Fibroblast of skin of scalp (primary cell): ENCODE measurements around the gene UNG.

ENCODE experiments used
- DNase-seq: peaks from one replicate; pipeline ENCODE4 v3.0.0-alpha.2; 2013

Gene UNG

GRCh38 chr12:109157986-109158385, 60.6 kb downstream of the UNG start:
- DNase-seq, result no peak

DNA sequence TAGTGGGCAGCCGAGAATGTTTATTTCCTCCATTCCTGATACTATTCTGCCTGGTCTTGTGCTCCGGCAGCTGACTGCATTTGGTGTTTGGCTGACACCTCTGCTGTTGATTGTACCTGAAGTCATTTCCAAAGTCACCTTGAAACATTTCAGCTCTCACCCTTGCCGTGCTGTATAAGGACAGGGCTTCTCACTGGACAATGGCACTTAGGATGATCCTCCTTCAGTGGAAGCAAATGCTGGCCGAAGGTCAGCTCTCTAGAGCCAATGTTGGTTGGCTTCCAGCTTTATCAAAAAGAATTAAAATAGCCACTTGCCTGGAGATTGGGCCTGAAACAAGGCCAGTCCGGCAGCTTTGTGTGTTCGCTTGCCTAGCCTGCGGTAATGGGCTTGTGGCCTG, 63.0 kb downstream of the UNG start:
- DNase-seq, result no peak
